Measurements from ENCODE around the gene KNDC1.

DNA sequence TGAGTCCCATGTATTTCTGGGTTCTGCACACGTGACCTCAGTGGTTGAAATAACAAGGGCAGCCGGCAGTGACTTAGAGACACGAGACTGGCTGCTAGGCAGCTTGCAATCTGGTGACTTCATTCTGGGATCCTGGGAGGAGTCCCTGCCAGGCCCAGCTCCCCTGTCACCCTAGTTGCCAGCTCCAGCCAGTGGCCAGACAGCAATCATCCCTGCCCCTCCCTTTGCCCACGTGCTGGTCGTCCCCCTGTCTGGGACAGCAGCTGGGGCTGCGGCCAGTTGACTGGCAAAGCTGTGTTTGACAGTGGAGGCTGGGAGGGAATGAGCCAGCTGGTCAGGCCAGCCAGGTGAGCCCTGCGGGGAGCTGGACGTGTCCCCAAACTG, 42.3 kb upstream of the KNDC1 start:
- TF ChIP-seq CTCF (IDR thresholded peaks at IDR 0.05; ENCODE audit: low read length) (no peak), EZH2 (IDR thresholded peaks at IDR 0.05; ENCODE audit: borderline replicate concordance, low read length) (no peak)
